ENCODE data around the gene INPP5K. TPM values are rescaled to one million over a fixed set of nuclear protein-coding genes. Genes with fewer than 3 reads are reported as not detected.
"Not testable (repeated sequence)": the region's sequence is repeated elsewhere in the genome, so short reads cannot be mapped to it uniquely, and the experiment has no call there.

The INPP5K gene
- total and polyA plus RNA-seq, 7 experiments from 2014 or later, result 50.5 to 184 (median 84.2) TPM

DNA sequence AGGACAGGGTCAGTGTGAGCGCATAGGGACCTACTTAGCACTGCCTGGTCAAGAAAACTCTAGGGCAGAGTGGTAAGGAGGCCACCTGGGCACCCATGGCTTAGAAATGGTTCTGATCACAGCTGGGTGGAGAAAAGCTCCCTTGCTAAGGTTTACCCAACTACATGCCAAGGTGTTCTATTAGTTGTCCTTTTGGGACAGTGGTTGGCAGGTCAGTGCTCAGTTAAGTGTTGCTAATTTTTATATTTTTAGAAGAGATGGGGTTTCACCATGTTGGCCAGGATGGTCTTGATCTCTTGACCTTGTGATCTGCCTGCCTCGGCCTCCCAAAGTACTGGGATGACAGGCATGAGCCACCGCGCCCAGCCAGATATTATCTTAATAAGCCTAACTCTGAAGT, 70.7 kb downstream of the INPP5K start:
- H3K36me3 ChIP-seq (ENCODE audit: control insufficient read depth in 2 of 3, insufficient read depth in 3 of 3, low read length in 3 of 3); H3K27ac ChIP-seq (ENCODE audit: low read depth, low read length); intact Hi-C loops (cut with micrococcal nuclease); CTCF ChIA-PET; H3K27me3 ChIP-seq (ENCODE audit: control insufficient read depth in 2 of 2, insufficient read depth in 2 of 2, low read length in 2 of 2); H3K4me3 ChIP-seq (ENCODE audit: low read length); H3K9me3 ChIP-seq (ENCODE audit: control insufficient read depth in 2 of 3, low read length in 3 of 3); H3K9me3 Mint-ChIP-seq; H3K27me3 Mint-ChIP-seq; DNase-seq; ATAC-seq: not testable (repeated sequence)
- peaks cover 3 to 18% of the 10 kb centered on the region in 2 donors for H3K4me1 ChIP-seq (ENCODE audit: control insufficient read depth in 2 of 2, insufficient read depth in 2 of 2, low read length in 2 of 2)
- Mint-ChIP-seq H3K36me3 (peaks cover 0 to 11% (median 0%) of the 10 kb centered on the region in 5 donors), H3K4me3 (peak overlapping the region in 2 of 10 donors; percentile 28 to 43), H3K27ac (peak overlapping the region in 1 of 9 donors; percentile 49), H3K4me1 (peaks cover 15 to 46% (median 33%) of the 10 kb centered on the region in 7 donors)
- POLR2A ChIA-PET, result interaction anchor here (0.9 kb wide), 1 partner anchor 11 kb away, joined by 3 read pairs; no protein-coding TSS in a partner anchor

Other genes starting within 250 kb of the INPP5K start
- not detected for gene BHLHA9, start 246.2 kb downstream of the INPP5K start, total RNA-seq
- not detected for gene BHLHA9, start 246.2 kb downstream of the INPP5K start, polyA plus RNA-seq
- gene TRARG1, start 236.9 kb downstream of the INPP5K start, total RNA-seq, result under 1 TPM in 1 of 5 experiments, not detected in 4; 0.65 TPM
- not detected for gene TRARG1, start 236.9 kb downstream of the INPP5K start, polyA plus RNA-seq
- 100 to 1,000 TPM; 119 to 317 (median 127) TPM for gene YWHAE, start 116.4 kb downstream of the INPP5K start, total RNA-seq
- gene YWHAE, start 116.4 kb downstream of the INPP5K start, polyA plus RNA-seq, result 10 to 100 TPM; 30.6 to 37.3 TPM
- gene CRK, start 60.4 kb downstream of the INPP5K start, total RNA-seq, result 10 to 100 TPM; 16.9 to 29.0 (median 20.9) TPM
- 10 to 100 TPM; 20.0 to 24.3 TPM for gene CRK, start 60.4 kb downstream of the INPP5K start, polyA plus RNA-seq
- 10 to 100 TPM; 10.3 to 37.0 (median 23.6) TPM for gene MYO1C, start 23.9 kb downstream of the INPP5K start, total RNA-seq
- gene MYO1C, start 23.9 kb downstream of the INPP5K start, polyA plus RNA-seq, result 1 to 10 TPM; 4.4 to 4.7 TPM
- gene PITPNA, start 46.2 kb upstream of the INPP5K start, total RNA-seq, result 10 to 100 TPM; 31.5 to 87.9 (median 39.1) TPM
- gene PITPNA, start 46.2 kb upstream of the INPP5K start, polyA plus RNA-seq, result 10 to 100 TPM; 16.6 to 25.3 TPM
- 100 to 1,000 TPM in 1 of 5 experiments, 10 to 100 TPM in 1, 1 to 10 TPM in 2, under 1 TPM in 1; 0.44 to 112 (median 9.2) TPM for gene SLC43A2, start 112.2 kb upstream of the INPP5K start, total RNA-seq
- gene SLC43A2, start 112.2 kb upstream of the INPP5K start, polyA plus RNA-seq, result 1 to 10 TPM; 3.5 to 3.7 TPM
- gene SCARF1, start 129.1 kb upstream of the INPP5K start, total RNA-seq, result 1 to 10 TPM; 1.2 to 9.0 (median 2.3) TPM
- gene SCARF1, start 129.1 kb upstream of the INPP5K start, polyA plus RNA-seq, result under 1 TPM in 1 of 2 donors, not detected in 1; 0.06 TPM
- gene RILP, start 133.3 kb upstream of the INPP5K start, total RNA-seq, result 1 to 10 TPM; 2.1 to 8.7 (median 3.0) TPM
- 1 to 10 TPM; 2.4 to 3.4 TPM for gene RILP, start 133.3 kb upstream of the INPP5K start, polyA plus RNA-seq
- 100 to 1,000 TPM; 388 to 554 (median 460) TPM for gene PRPF8, start 168.3 kb upstream of the INPP5K start, total RNA-seq
- gene PRPF8, start 168.3 kb upstream of the INPP5K start, polyA plus RNA-seq, result 100 to 1,000 TPM; 167 to 272 TPM
- under 1 TPM in 4 of 5 experiments, not detected in 1; 0.05 to 0.49 (median 0.08) TPM for gene TLCD2, start 193.8 kb upstream of the INPP5K start, total RNA-seq
- gene TLCD2, start 193.8 kb upstream of the INPP5K start, polyA plus RNA-seq, result not detected
- gene WDR81, start 208.1 kb upstream of the INPP5K start, total RNA-seq, result 10 to 100 TPM; 30.7 to 55.1 (median 38.3) TPM
- gene WDR81, start 208.1 kb upstream of the INPP5K start, polyA plus RNA-seq, result 10 to 100 TPM in 1 of 2 donors, 1 to 10 TPM in 1; 9.8 to 25.5 TPM
- gene SERPINF2, start 226.3 kb upstream of the INPP5K start, total RNA-seq, result 1 to 10 TPM in 1 of 5 experiments, under 1 TPM in 4; 0.27 to 1.4 (median 0.65) TPM
- gene SERPINF2, start 226.3 kb upstream of the INPP5K start, polyA plus RNA-seq, result not detected
- 10 to 100 TPM in 1 of 5 experiments, 1 to 10 TPM in 3, not detected in 1; 1.5 to 12.1 (median 4.9) TPM for gene SERPINF1, start 245.4 kb upstream of the INPP5K start, total RNA-seq
- gene SERPINF1, start 245.4 kb upstream of the INPP5K start, polyA plus RNA-seq, result 1 to 10 TPM; 4.6 to 8.9 TPM

Data from naive thymus-derived CD4-positive, alpha-beta T cell (primary cell).